ENCODE data around the gene RAB24.

- TF ChIP-seq CTCF (optimal IDR thresholded peaks at IDR 0.05 in 1 of 3, IDR thresholded peaks at IDR 0.05 in 1 of 3, conservative IDR thresholded peaks at IDR 0.05 in 1 of 3; ENCODE audit: extremely low read depth in 1 of 3, insufficient read depth in 2 of 3, low read length in 3 of 3) = no peak
- TF ChIP-seq EZH2 (IDR thresholded peaks at IDR 0.05; ENCODE audit: low read length) = no peak
Measured at GRCh38 chr5:177304392-177305119, 1.0 kb upstream of the RAB24 start.
